DND-41 (cell line): ENCODE data around the gene TTK.

Source experiments
- EZH2 ChIP-seq: IDR thresholded peaks from 3 replicates; pipeline ENCODE4 v1.6.1; 2012; ENCODE audit warnings: borderline replicate concordance, low read depth, mild to moderate bottlenecking, moderate library complexity, low read length, inconsistent platforms; ENCODE audit not compliant: severe bottlenecking
- TF ChIP-seq, protein P1 (sequence below): IDR thresholded peaks from 2 replicates; pipeline ENCODE4 v1.5.1; 2012; ENCODE audit warnings: borderline replicate concordance, low read length, moderate library complexity, mild to moderate bottlenecking; ENCODE audit not compliant: poor library complexity, severe bottlenecking; ENCODE audit errors: extremely low read depth

DNA sequence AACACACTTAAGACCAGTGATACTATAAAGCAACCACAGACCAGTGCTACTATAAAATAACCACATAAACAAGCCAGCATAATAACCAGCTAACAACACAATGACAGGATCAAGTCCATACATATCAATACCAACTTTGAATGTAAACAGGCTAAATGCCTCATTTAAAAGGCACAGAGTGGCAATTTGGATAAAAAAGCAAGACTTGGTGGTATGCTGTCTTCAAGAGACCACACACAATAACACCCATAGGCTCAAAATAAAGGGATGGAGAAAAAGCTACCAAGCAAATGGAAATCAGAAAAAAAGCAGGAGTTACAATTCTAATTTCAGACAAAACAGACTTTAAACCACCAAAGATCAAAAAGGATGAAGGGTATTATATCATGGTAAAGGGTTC is 37.3 kb upstream of the TTK start:
- TF ChIP-seq, protein P1, sequence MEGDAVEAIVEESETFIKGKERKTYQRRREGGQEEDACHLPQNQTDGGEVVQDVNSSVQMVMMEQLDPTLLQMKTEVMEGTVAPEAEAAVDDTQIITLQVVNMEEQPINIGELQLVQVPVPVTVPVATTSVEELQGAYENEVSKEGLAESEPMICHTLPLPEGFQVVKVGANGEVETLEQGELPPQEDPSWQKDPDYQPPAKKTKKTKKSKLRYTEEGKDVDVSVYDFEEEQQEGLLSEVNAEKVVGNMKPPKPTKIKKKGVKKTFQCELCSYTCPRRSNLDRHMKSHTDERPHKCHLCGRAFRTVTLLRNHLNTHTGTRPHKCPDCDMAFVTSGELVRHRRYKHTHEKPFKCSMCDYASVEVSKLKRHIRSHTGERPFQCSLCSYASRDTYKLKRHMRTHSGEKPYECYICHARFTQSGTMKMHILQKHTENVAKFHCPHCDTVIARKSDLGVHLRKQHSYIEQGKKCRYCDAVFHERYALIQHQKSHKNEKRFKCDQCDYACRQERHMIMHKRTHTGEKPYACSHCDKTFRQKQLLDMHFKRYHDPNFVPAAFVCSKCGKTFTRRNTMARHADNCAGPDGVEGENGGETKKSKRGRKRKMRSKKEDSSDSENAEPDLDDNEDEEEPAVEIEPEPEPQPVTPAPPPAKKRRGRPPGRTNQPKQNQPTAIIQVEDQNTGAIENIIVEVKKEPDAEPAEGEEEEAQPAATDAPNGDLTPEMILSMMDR = no peak
- TF ChIP-seq EZH2 = no peak
